ENCODE data around the gene IFITM10. TPM values are rescaled to one million over a fixed set of nuclear protein-coding genes. Genes with fewer than 3 reads are reported as not detected.

IFITM10 gene
- total RNA-seq, 1 donor from 2014 or later: 1.1 TPM

GRCh38 chr11:1766719-1767398, 16.5 kb upstream of the IFITM10 start:
- no peak for DNase-seq (ENCODE audit: low read depth)
- TF ChIP-seq, protein P1, sequence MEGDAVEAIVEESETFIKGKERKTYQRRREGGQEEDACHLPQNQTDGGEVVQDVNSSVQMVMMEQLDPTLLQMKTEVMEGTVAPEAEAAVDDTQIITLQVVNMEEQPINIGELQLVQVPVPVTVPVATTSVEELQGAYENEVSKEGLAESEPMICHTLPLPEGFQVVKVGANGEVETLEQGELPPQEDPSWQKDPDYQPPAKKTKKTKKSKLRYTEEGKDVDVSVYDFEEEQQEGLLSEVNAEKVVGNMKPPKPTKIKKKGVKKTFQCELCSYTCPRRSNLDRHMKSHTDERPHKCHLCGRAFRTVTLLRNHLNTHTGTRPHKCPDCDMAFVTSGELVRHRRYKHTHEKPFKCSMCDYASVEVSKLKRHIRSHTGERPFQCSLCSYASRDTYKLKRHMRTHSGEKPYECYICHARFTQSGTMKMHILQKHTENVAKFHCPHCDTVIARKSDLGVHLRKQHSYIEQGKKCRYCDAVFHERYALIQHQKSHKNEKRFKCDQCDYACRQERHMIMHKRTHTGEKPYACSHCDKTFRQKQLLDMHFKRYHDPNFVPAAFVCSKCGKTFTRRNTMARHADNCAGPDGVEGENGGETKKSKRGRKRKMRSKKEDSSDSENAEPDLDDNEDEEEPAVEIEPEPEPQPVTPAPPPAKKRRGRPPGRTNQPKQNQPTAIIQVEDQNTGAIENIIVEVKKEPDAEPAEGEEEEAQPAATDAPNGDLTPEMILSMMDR (IDR thresholded peaks at IDR 0.05; ENCODE audit: insufficient read depth, low read length, poor library complexity, severe bottlenecking): no peak
- no peaks in the 10 kb centered on the region for H3K36me3 ChIP-seq (ENCODE audit: control insufficient read depth, insufficient read depth, low read length)
- H3K4me3 ChIP-seq (ENCODE audit: low read depth, low read length): no peak overlapping the region
- no peaks in the 10 kb centered on the region for H3K27me3 ChIP-seq (ENCODE audit: control insufficient read depth, insufficient read depth, low read length)

DNA sequence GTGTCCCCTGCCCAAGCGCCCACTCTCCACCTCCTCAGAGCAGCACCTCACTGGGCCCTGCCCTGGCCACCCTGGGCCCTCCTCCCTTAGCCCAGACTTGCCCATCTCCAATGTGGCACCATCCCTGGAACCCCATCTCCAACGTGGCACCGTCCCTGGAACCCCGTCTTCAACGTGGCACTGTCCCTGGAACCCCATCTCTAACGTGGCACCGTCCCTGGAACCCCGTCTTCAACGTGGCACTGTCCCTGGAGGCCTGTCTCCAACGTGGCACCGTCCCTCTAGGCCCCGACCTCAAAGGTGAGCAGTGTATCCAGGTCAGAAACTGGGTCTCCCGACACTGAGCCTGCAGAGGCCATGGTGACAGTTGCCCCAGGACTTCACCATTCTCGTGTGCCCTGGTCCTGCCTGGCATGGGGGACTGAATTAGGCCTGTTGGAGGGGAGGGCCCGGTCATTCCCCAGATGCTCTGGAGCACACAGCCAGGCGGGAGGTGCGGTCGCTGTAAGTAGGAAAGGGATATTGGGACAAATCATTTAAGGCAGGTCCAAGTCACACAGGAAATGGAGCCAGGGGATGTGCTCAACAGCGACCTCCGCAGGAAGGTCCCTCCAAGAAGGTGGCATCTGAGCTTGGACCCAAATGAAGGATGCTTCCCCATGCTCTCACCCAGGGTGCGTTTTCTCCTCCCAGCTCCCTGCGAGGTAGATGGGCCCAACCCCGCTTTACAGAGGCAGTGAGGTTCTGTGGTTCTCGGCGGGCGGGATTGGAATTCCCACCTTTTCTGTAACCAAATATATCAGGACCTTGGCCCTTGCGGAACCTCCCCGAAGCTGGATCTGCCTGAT, 15.7 kb upstream of the IFITM10 start:
- Histone ChIP-seq H3K4me3 (ENCODE audit: low read depth, low read length) (no peak overlapping the region), H3K36me3 (ENCODE audit: control insufficient read depth, insufficient read depth, low read length) (no peaks in the 10 kb centered on the region), H3K27me3 (ENCODE audit: control insufficient read depth, insufficient read depth, low read length) (no peaks in the 10 kb centered on the region)
- TF ChIP-seq, protein P1 (IDR thresholded peaks at IDR 0.05; ENCODE audit: insufficient read depth, low read length, poor library complexity, severe bottlenecking): no peak
- DNase-seq (ENCODE audit: low read depth): no peak

DNA sequence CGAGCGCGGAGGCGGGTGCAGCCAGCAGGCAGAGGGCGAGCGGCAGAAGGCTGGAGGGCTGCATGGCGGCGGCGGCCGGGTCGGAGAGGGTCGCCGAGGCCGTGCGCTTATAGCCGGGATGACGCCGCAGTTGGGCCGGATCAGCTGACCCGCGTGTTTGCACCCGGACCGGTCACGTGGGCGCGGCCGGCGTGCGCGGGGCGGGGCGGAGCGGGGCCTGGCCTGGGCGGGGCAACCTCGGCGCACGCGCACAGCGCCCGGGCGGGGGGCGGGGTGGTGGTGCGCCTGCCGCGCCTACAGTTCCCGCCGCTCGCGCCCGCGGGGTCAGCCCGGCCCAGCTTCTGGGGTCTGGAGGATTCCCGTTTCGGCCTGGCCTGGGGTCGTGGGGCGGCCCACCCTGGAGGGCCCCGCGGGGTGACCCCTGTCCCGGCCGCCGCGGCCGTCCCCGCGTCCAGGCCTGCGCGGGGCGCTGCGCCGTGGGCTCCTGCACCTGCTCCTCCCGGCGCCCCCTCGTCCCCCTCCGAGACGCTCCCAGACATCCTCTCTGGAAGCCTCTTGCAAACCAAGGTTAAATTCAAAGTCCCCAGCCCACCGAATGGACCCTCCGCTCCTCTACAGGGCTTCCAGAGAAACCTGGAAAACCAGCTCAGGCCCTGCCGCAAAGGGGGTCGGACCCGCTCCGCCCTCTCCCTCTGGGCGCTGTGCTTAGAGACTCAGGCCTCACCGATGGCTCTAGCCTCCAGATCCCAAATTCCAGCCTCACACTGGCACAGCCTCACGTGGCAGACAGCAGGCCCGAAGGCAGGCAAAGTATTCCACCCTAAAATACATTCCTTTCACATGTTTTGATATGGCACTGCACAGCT, 13.6 kb upstream of the IFITM10 start, which contains the start of gene CTSD:
TSS of gene CTSD (minus strand) at position 132 of the 866 bp plus-strand sequence. CDS start at position 64, 68 bp downstream.
- Histone ChIP-seq H3K4me3 (ENCODE audit: low read depth, low read length) (peak within 1 kb of the TSS; percentile 94), H3K27me3 (ENCODE audit: control insufficient read depth, insufficient read depth, low read length) (no peaks in the 10 kb centered on the region), H3K36me3 (ENCODE audit: control insufficient read depth, insufficient read depth, low read length) (no peaks in the 10 kb centered on the region)
- TF ChIP-seq, protein P1 (IDR thresholded peaks at IDR 0.05; ENCODE audit: insufficient read depth, low read length, poor library complexity, severe bottlenecking): peak; percentile 17
- no peak for DNase-seq (ENCODE audit: low read depth)

GRCh38 chr11:1763336-1763795, 13.0 kb upstream of the IFITM10 start:
- Histone ChIP-seq H3K36me3 (ENCODE audit: control insufficient read depth, insufficient read depth, low read length) (no peaks in the 10 kb centered on the region), H3K27me3 (ENCODE audit: control insufficient read depth, insufficient read depth, low read length) (no peaks in the 10 kb centered on the region), H3K4me3 (ENCODE audit: low read depth, low read length) (peak overlapping the region; percentile 94)
- TF ChIP-seq, protein P1 (IDR thresholded peaks at IDR 0.05; ENCODE audit: insufficient read depth, low read length, poor library complexity, severe bottlenecking): no peak
- no peak for DNase-seq (ENCODE audit: low read depth)

- no peak for DNase-seq (ENCODE audit: low read depth)
- Histone ChIP-seq H3K4me3 (ENCODE audit: low read depth, low read length) (peak overlapping the region; percentile 94), H3K27me3 (ENCODE audit: control insufficient read depth, insufficient read depth, low read length) (no peaks in the 10 kb centered on the region), H3K36me3 (ENCODE audit: control insufficient read depth, insufficient read depth, low read length) (no peaks in the 10 kb centered on the region)
- TF ChIP-seq, protein P1 (IDR thresholded peaks at IDR 0.05; ENCODE audit: insufficient read depth, low read length, poor library complexity, severe bottlenecking): no peak
Observed at GRCh38 chr11:1762537-1763302, 12.3 kb upstream of the IFITM10 start.
